ENCODE results near the gene MGLL. TPM values are rescaled to one million over a fixed set of nuclear protein-coding genes. Genes with fewer than 3 reads are reported as not detected.

Gene MGLL
- total RNA-seq, 1 donor from 2014 or later = 135 TPM

- ATAC-seq = no peak
Measured at GRCh38 chr3:127772273-127772672, 50.0 kb downstream of the MGLL start.

- no peak for ATAC-seq
Measured at GRCh38 chr3:127771746-127772145, 50.6 kb downstream of the MGLL start.

- no peak for ATAC-seq
Measured at GRCh38 chr3:127770671-127771355, 51.5 kb downstream of the MGLL start.

GRCh38 chr3:127769284-127770081 is 52.8 kb downstream of the MGLL start:
- no peak for ATAC-seq

GRCh38 chr3:127768346-127769008 is 53.8 kb downstream of the MGLL start:
- ATAC-seq = peak; percentile 86

- no peak for ATAC-seq
Measured at GRCh38 chr3:127767126-127767525, 55.2 kb downstream of the MGLL start.

GRCh38 chr3:127765735-127766134 is 56.6 kb downstream of the MGLL start:
- ATAC-seq = no peak

GRCh38 chr3:127764841-127765362 is 57.4 kb downstream of the MGLL start:
- ATAC-seq = no peak

- no peak for ATAC-seq
Measured at GRCh38 chr3:127764301-127764700, 58.0 kb downstream of the MGLL start.

- ATAC-seq = no peak
Measured at GRCh38 chr3:127763816-127764215, 58.5 kb downstream of the MGLL start.

- no peak for ATAC-seq
Measured at GRCh38 chr3:127763337-127763736, 59.0 kb downstream of the MGLL start.

GRCh38 chr3:127762787-127763105 is 59.6 kb downstream of the MGLL start:
- no peak for ATAC-seq

- no peak for ATAC-seq
Measured at GRCh38 chr3:127762077-127762786, 60.1 kb downstream of the MGLL start.

GRCh38 chr3:127761441-127761801 is 60.9 kb downstream of the MGLL start:
- no peak for ATAC-seq

GRCh38 chr3:127760791-127761440 is 61.4 kb downstream of the MGLL start:
- ATAC-seq = no peak

- peak; percentile 4 for ATAC-seq
Measured at GRCh38 chr3:127760361-127760760, 62.0 kb downstream of the MGLL start.

- ATAC-seq = no peak
Measured at GRCh38 chr3:127759826-127760225, 62.5 kb downstream of the MGLL start.

GRCh38 chr3:127758013-127758412 is 64.3 kb downstream of the MGLL start:
- ATAC-seq = no peak

GRCh38 chr3:127755305-127755681 is 67.0 kb downstream of the MGLL start:
- no peak for ATAC-seq

- no peak for ATAC-seq
Measured at GRCh38 chr3:127754411-127755304, 67.7 kb downstream of the MGLL start.

- ATAC-seq = no peak
Measured at GRCh38 chr3:127753898-127754410, 68.4 kb downstream of the MGLL start.

Data from esophagus mucosa (tissue), 1 donor.